GM12801 (cell line): ENCODE results near the gene AGFG2.

Experiments
- TF ChIP-seq, protein P1 (sequence below): IDR thresholded peaks from one replicate; pipeline ENCODE4 v1.5.1; 2011; ENCODE audit warnings: control low read depth; ENCODE audit not compliant: insufficient read length; ENCODE audit errors: extremely low read depth

The AGFG2 gene

DNA sequence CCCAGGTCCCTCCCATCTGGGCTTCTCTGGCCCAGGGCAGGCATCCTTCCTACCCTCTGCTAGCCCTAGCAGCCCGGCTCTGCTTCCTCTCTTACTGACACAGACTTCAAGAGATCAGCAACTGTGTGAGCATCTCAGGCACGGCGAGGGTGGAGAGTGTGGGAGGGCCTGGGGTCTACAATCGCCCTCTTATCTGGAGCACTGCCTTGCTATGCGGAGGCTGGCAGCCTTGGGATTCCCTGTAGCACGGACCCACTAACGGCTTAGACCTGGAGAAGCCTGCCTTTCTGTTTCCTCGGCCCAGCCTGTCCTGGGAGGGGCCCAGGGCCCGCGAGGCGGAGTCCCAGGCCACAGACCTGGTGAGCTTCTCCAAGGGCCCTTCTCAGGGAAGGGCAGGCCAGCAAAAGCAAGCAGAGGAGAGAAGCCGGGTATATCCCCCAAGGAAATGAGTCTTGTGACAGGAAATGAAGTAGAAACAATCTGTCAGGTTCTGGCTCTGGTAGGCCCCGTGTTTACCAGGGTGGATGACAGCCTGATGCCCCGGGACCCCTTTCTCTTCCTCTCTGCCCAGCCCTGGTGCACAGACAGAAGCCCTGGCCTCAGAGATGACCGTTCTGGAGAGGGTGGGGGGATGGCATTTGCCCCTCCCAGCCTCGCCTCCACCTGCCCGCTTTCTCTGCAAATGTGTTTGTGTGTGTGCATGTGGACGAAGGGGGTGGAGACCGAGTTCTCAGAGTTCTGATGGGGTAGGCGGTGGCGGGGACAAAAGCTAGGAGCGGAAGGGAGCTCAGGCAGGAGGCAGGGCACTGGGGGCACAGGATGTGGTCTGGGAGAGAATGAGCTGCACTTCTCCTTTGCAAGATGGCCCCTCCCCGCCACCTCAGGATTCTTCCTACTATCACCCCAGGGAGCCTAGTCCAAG is 44.4 kb downstream of the AGFG2 start:
- TF ChIP-seq, protein P1, sequence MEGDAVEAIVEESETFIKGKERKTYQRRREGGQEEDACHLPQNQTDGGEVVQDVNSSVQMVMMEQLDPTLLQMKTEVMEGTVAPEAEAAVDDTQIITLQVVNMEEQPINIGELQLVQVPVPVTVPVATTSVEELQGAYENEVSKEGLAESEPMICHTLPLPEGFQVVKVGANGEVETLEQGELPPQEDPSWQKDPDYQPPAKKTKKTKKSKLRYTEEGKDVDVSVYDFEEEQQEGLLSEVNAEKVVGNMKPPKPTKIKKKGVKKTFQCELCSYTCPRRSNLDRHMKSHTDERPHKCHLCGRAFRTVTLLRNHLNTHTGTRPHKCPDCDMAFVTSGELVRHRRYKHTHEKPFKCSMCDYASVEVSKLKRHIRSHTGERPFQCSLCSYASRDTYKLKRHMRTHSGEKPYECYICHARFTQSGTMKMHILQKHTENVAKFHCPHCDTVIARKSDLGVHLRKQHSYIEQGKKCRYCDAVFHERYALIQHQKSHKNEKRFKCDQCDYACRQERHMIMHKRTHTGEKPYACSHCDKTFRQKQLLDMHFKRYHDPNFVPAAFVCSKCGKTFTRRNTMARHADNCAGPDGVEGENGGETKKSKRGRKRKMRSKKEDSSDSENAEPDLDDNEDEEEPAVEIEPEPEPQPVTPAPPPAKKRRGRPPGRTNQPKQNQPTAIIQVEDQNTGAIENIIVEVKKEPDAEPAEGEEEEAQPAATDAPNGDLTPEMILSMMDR, result no peak

GRCh38 chr7:100584054-100584682 is 45.2 kb downstream of the AGFG2 start:
- TF ChIP-seq, protein P1, result no peak

DNA sequence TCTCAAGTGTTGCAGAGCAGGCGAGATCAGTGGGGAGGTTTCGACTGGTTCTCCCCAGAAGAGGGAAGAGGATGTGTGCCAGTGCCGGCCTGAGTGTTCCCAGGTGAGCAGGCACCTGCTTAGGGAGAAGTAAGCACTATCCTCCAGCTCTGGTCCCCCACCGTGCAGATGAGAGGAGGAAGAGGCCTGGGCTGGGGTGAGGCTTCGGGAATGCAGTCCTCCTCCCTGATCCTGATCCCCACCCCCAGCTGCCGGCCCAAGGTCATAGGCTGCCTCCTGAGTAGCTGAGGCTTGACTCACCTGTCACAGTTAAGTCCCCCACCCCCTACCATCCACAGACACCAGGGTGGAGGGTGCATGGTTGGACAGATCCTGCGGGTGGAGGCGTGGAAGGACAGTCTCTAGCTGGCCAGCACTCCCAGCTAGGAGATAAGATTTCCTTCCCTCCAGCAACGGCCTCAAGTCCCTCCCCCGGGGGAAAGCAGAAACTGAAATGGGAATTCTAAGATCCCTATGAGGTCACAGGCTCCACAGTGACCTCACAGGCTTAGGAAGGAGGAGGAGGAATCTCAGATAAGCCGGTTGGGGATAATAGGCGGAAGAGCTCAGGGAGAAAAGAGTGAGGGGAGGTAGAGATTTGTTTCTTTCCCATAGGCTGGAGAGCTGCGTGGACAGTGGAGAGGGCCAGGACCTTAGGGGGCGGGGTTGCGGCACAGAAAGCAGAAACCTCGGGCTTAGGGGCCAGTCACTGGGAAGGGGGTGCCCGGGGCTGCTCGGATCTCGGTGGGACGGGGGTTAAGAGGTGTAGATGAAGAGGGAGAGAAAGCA is 45.9 kb downstream of the AGFG2 start:
- TF ChIP-seq, protein P1, result no peak

DNA sequence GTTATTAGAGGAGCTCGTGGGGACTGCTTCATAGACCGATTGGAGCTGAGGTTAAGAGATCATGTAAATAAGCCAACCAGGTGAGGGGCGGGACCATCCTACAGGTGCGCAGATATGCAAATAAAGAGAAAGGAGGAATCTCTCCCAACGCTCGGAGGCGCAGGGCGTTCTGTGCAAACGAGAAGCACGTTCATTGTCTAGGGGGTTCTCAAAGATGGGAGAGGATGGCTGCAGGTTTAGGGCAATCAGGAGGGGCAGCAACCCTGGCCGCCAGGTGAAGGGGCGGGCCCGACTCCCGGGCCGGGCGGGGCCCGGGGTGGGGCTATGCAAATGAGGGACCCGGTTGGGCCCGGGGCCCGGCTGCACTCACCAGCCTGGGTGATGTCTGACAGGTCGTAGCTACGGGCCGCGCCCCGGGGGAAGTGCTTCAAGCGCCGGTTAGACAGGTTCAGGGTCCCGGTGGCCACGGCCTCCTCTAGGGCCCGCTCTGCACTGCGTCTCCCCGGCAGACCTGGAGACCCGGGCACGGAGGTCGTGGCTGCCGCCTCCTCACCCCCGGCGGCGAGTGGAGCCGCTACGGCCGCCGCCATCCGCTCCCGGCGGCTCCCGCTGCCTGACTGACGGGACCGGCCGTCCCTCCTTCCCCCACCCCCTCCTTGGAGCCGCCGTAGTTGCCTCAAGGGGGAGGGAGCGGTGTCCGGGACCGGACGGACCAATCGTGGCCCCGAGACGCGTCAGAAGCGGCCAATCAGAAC is 46.7 kb downstream of the AGFG2 start, which contains the start of gene LRCH4:
TSS of gene LRCH4 (minus strand) at position 619 of the 755 bp plus-strand sequence. CDS start at position 590, 29 bp downstream.
- TF ChIP-seq, protein P1, result no peak

- TF ChIP-seq, protein P1, result no peak
Observed at GRCh38 chr7:100586266-100587025, 47.4 kb downstream of the AGFG2 start, which contains the start of gene FBXO24. TSS of gene FBXO24 (plus strand) at chr7:100586328. CDS start at chr7:100586626, 298 bp downstream.

- TF ChIP-seq, protein P1, result no peak
Observed at GRCh38 chr7:100588438-100588837, 49.4 kb downstream of the AGFG2 start.
